Measurements from ENCODE around the gene HGD.

DNA sequence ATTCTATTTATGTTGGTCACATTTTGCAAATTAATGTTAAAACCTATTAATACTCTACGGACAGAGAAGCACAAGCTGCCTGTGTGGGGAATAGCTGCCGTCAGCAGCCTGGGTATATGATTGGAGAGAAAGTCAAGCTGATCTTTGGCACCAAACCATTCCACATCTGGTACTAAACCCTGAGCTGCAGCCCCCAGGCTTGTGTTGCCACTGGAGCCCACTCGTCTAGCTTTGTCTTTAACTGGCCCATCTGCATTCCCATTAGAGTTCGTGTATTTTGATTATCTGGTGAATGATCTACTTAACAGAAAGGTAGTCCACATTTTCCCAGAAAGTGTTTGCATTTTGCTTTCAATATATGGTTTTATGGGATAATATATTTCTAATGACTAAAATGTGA is 80.5 kb downstream of the HGD start:
- TF ChIP-seq, protein P1, sequence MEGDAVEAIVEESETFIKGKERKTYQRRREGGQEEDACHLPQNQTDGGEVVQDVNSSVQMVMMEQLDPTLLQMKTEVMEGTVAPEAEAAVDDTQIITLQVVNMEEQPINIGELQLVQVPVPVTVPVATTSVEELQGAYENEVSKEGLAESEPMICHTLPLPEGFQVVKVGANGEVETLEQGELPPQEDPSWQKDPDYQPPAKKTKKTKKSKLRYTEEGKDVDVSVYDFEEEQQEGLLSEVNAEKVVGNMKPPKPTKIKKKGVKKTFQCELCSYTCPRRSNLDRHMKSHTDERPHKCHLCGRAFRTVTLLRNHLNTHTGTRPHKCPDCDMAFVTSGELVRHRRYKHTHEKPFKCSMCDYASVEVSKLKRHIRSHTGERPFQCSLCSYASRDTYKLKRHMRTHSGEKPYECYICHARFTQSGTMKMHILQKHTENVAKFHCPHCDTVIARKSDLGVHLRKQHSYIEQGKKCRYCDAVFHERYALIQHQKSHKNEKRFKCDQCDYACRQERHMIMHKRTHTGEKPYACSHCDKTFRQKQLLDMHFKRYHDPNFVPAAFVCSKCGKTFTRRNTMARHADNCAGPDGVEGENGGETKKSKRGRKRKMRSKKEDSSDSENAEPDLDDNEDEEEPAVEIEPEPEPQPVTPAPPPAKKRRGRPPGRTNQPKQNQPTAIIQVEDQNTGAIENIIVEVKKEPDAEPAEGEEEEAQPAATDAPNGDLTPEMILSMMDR (conservative IDR thresholded peaks at IDR 0.05): no peak
- TF ChIP-seq ZFX (IDR thresholded peaks at IDR 0.05): no peak
